22Rv1 (cell line): ENCODE data around the gene BMPER.

Source experiments
- H3K27ac ChIP-seq: fragments of 450-650 bp; 2 replicates; pipeline ENCODE4 v1.5.1; 2017
- ZFX ChIP-seq: fragments of 450-650 bp; IDR thresholded peaks from 2 replicates; pipeline ENCODE4 v1.6.1; 2017; ENCODE audit warnings: antibody characterized with exemption, borderline replicate concordance
- TF ChIP-seq, protein P1 (sequence below): fragments of 450-650 bp; IDR thresholded peaks from 2 replicates; pipeline ENCODE4 v1.5.1; 2017; ENCODE audit warnings: mild to moderate bottlenecking

BMPER gene

GRCh38 chr7:33882040-33882837 is 23.1 kb upstream of the BMPER start:
- no peak overlapping the region for H3K27ac ChIP-seq

DNA sequence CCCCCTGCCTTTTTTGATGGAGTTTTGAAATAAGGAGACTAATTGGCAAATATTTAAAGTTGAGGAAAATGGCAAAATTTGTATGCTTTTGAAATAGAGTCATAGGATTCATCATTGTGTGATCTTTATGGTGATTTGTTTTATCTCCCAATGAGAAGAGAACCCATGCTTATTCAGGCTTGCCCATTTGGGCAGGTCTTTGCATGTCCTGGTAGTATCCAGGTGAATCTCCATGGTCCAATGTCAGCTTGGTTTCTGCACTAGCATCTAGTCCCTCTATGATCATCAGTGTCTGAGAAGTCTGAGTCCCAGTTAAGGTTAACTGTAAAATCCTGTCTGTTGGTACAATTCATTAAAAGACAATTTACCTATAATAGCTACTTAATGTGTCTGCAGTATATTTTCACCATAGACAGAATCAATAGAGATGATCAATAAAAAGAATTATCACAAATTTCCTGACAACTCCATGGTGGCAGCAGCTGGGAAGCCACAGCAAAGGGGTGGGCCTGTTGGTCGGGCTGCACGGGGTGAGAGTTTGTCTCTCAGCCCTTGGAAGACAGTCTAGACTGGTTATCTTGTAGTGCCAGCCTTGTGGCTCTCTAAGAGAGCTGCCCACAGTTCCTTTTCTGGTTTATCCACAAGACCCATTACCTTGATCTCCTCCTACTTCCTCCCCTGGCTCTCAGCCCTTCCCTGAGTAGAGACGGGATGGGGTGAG is 22.2 kb upstream of the BMPER start:
- H3K27ac ChIP-seq = no peak overlapping the region
- TF ChIP-seq, protein P1, sequence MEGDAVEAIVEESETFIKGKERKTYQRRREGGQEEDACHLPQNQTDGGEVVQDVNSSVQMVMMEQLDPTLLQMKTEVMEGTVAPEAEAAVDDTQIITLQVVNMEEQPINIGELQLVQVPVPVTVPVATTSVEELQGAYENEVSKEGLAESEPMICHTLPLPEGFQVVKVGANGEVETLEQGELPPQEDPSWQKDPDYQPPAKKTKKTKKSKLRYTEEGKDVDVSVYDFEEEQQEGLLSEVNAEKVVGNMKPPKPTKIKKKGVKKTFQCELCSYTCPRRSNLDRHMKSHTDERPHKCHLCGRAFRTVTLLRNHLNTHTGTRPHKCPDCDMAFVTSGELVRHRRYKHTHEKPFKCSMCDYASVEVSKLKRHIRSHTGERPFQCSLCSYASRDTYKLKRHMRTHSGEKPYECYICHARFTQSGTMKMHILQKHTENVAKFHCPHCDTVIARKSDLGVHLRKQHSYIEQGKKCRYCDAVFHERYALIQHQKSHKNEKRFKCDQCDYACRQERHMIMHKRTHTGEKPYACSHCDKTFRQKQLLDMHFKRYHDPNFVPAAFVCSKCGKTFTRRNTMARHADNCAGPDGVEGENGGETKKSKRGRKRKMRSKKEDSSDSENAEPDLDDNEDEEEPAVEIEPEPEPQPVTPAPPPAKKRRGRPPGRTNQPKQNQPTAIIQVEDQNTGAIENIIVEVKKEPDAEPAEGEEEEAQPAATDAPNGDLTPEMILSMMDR = no peak
- no peak for TF ChIP-seq ZFX

More at GRCh38 chr7:33882040-33882837, 23.1 kb upstream of the BMPER start:
- TF ChIP-seq ZFX = no peak
- TF ChIP-seq, protein P1 = no peak

DNA sequence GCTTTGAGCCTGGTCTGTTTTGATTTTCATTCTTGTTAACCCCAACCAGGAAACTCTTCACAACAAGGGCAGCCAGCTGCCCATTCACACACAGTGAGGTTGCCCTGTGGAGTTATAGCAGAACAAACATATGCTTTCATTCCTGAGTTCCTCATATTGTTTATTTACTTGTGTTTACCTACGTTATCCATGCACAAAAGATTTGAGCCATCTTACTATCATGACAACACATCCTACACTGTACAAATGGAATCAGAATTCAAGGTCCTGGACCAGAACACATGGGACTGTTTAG is 21.7 kb upstream of the BMPER start:
- no peak overlapping the region for H3K27ac ChIP-seq

DNA sequence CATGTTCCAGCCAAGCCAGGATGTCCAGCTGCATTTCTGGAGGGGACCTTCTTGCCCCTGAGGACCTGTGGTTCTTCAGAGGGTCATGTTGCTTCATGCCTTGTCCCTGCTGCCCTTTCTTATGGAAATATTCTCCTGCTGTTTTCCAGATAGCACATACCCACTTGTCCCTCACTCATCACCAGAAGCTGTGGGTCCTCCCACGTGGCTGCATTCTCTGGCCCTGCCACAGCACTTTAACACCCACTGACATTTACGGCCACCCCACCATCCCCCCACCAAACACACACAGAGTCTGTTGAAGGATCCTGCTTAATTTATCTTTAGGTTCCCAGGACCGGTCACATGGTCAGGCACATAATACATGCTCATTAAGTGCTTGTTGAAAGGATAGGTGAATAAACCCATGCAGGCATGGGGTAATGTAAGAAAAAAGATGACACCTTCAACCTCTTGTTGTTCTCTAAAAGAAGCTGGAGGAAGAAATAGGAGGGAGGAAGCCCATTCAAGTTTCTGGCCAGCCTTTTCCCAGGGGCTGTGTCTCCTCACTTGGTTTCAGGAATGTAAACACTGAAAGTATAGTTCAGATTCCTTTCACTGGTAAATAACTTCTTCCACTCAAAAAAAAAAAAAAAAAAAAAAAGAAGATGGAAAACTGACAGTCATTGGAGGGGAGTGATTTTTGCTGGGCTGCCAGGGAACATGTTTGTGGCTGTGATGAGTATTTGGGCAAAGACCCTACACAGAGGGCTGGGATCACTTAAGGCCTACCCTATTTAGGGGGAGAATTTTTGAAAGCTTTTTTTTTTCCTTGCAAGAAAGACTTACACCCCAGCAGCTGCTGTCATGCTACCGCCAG is 19.8 kb upstream of the BMPER start:
- H3K27ac ChIP-seq = no peak overlapping the region
- TF ChIP-seq, protein P1 = no peak
- TF ChIP-seq ZFX = no peak

More for the DNA sequence above, 21.7 kb upstream of the BMPER start:
- TF ChIP-seq, protein P1 = no peak
- no peak for TF ChIP-seq ZFX

DNA sequence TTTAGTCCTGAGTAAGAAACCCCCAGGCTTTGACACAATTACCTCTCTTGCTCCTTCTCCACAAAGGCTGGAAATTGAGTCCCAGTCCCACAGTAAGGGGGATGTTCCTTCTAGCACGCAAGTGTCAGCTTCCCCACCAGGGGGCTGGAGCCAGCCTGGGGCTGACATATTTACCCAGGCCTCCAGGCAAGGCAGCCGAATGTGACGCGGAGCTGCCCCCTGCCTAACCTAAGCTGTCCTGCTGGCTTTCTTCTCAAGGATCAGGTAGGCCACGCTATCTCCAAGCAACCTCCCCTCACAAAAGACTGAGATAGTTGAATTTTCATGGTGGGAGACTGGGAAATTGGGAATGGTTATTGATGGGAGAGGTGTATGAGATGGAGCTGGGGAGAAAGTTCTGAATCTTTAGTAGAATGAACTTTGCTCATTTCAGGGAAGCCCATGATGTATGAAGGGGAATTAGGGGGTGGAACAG is 19.2 kb upstream of the BMPER start:
- TF ChIP-seq, protein P1 = no peak
- TF ChIP-seq ZFX = no peak

GRCh38 chr7:33887266-33887975 is 17.9 kb upstream of the BMPER start:
- TF ChIP-seq, protein P1 = no peak
- no peak for TF ChIP-seq ZFX
- no peak overlapping the region for H3K27ac ChIP-seq

More for the DNA sequence above, 19.2 kb upstream of the BMPER start:
- no peak overlapping the region for H3K27ac ChIP-seq
